PC-9 (cell line): ENCODE results near the gene LMX1A.

Experiments
- EZH2 ChIP-seq: fragments of 200-600 bp; sonication (generic); IDR thresholded peaks from 2 replicates; pipeline ENCODE4 v1.8.0; 2017; ENCODE audit warnings: antibody characterized with exemption, low read depth
- TF ChIP-seq, protein P1 (sequence below): fragments of 200-600 bp; sonication (generic); conservative IDR thresholded peaks from 2 replicates; pipeline ENCODE4 v1.6.1; 2017; ENCODE audit warnings: mixed run types, antibody characterized with exemption, mild to moderate bottlenecking, moderate library complexity

GRCh38 chr1:165228111-165228655 is 128.3 kb downstream of the LMX1A start:
- TF ChIP-seq, protein P1, sequence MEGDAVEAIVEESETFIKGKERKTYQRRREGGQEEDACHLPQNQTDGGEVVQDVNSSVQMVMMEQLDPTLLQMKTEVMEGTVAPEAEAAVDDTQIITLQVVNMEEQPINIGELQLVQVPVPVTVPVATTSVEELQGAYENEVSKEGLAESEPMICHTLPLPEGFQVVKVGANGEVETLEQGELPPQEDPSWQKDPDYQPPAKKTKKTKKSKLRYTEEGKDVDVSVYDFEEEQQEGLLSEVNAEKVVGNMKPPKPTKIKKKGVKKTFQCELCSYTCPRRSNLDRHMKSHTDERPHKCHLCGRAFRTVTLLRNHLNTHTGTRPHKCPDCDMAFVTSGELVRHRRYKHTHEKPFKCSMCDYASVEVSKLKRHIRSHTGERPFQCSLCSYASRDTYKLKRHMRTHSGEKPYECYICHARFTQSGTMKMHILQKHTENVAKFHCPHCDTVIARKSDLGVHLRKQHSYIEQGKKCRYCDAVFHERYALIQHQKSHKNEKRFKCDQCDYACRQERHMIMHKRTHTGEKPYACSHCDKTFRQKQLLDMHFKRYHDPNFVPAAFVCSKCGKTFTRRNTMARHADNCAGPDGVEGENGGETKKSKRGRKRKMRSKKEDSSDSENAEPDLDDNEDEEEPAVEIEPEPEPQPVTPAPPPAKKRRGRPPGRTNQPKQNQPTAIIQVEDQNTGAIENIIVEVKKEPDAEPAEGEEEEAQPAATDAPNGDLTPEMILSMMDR: no peak
- TF ChIP-seq EZH2: no peak
